ENCODE measurements around the gene SLAMF9. TPM values are rescaled to one million over a fixed set of nuclear protein-coding genes. Genes with fewer than 3 reads are reported as not detected.

SLAMF9 gene
- total RNA-seq, 1 donor from 2014 or later = 16.6 TPM

GRCh38 chr1:159902541-159902940 lies 51.5 kb downstream of the SLAMF9 start:
- no peak for TF ChIP-seq CTCF (IDR thresholded peaks at IDR 0.05; ENCODE audit: insufficient read depth, low read length, severe bottlenecking)
- Histone ChIP-seq H3K4me3 (ENCODE audit: low read depth, low read length) (no peak overlapping the region), H3K27me3 (ENCODE audit: control insufficient read depth, insufficient read depth, low read length) (no peaks in the 10 kb centered on the region), H3K36me3 (ENCODE audit: control insufficient read depth, insufficient read depth, low read length) (no peaks in the 10 kb centered on the region)
- DNase-seq (ENCODE audit: low read depth) (no peak), FAIRE-seq (no peak)

Other genes with a start within 250 kb of the SLAMF9 start
- gene CRP, start 239.6 kb downstream of the SLAMF9 start, total RNA-seq = not detected in 2 replicates
- 53.5 and 72.7 TPM in 2 replicates for gene DUSP23, start 173.3 kb downstream of the SLAMF9 start, total RNA-seq
- gene FCRL6, start 151.9 kb downstream of the SLAMF9 start, total RNA-seq = 0.13 TPM in 1 of 2 replicates, not detected in the other
- not detected in 2 replicates for gene SLAMF8, start 127.4 kb downstream of the SLAMF9 start, total RNA-seq
- not detected in 2 replicates for gene VSIG8, start 91.6 kb downstream of the SLAMF9 start, total RNA-seq
- gene CFAP45, start 54.1 kb downstream of the SLAMF9 start, total RNA-seq = 0.53 and 0.90 TPM in 2 replicates
- 265 and 283 TPM in 2 replicates for gene TAGLN2, start 28.7 kb downstream of the SLAMF9 start, total RNA-seq
- gene IGSF9, start 8.6 kb downstream of the SLAMF9 start, total RNA-seq = 6.3 and 16.8 TPM in 2 replicates
- gene PIGM, start 77.8 kb upstream of the SLAMF9 start, total RNA-seq = 1.9 and 2.1 TPM in 2 replicates
- not detected in 2 replicates for gene KCNJ10, start 115.9 kb upstream of the SLAMF9 start, total RNA-seq
- under 0.01 and 0.13 TPM in 2 replicates for gene KCNJ9, start 127.3 kb upstream of the SLAMF9 start, total RNA-seq
- gene IGSF8, start 144.4 kb upstream of the SLAMF9 start, total RNA-seq = 42.6 and 57.0 TPM in 2 replicates
- gene ATP1A2, start 161.5 kb upstream of the SLAMF9 start, total RNA-seq = not detected in 2 replicates
- not detected in 2 replicates for gene ATP1A4, start 197.4 kb upstream of the SLAMF9 start, total RNA-seq
- gene CASQ1, start 236.3 kb upstream of the SLAMF9 start, total RNA-seq = not detected in 2 replicates

Data from bronchial epithelial cell (primary cell).